Neutrophil (primary cell): Measurements from ENCODE around the gene STAT3.
A peak's percentile ranks its signal among the peaks of the same experiment; 100 is the strongest.
"Not testable (repeated sequence)": the region's sequence is repeated elsewhere in the genome, so short reads cannot be mapped to it uniquely, and the experiment has no call there.

Source experiments
- H3K27ac ChIP-seq: fragments of 200-600 bp; sonication (generic); 2 replicates; pipeline ENCODE4 v1.5.1; 2016; ENCODE audit warnings: mild to moderate bottlenecking, moderate library complexity
- H3K27me3 ChIP-seq: fragments of 200-600 bp; sonication (generic); 2 replicates; pipeline ENCODE4 v1.6.0; 2016; ENCODE audit warnings: mild to moderate bottlenecking
- H3K36me3 ChIP-seq: fragments of 200-600 bp; sonication (generic); 2 replicates; pipeline ENCODE4 v1.5.1; 2017
- H3K4me1 ChIP-seq, 2 experiments: fragments of 200-600 bp in 1 of 2; sonication (generic) in 1 of 2; 1 replicate in 1 of 2; 2 replicates in 1 of 2; pipeline versions ENCODE4 v1.5.1 to v1.6.1; 2013 to 2016; ENCODE audit warnings: low read depth in 1 of 2, low read length in 1 of 2, mild to moderate bottlenecking in 1 of 2, moderate library complexity in 1 of 2; ENCODE audit not compliant: control insufficient read depth in 1 of 2, insufficient read depth in 1 of 2
- H3K4me3 ChIP-seq, 2 experiments: fragments of 200-600 bp in 1 of 2; sonication (generic) in 1 of 2; 1 replicate in 1 of 2; 2 replicates in 1 of 2; pipeline ENCODE4 v1.5.1; 2013 to 2016; ENCODE audit warnings: low read depth in 1 of 2, low read length in 1 of 2, mild to moderate bottlenecking in 1 of 2, moderate library complexity in 1 of 2
- H3K9me3 ChIP-seq: fragments of 200-600 bp; sonication (generic); 2 replicates; pipeline ENCODE4 v1.5.1; 2016
- CTCF ChIP-seq: fragments of 200-600 bp; sonication (generic); IDR thresholded peaks from 2 replicates; pipeline ENCODE4 v1.5.1; 2016; ENCODE audit warnings: antibody characterized with exemption

STAT3 gene

GRCh38 chr17:42363767-42364585, 24.3 kb downstream of the STAT3 start:
- Histone ChIP-seq H3K4me3 (no peak overlapping the region), H3K36me3 (no peaks in the 10 kb centered on the region), H3K27me3 (no peaks in the 10 kb centered on the region), H3K9me3 (no peaks in the 10 kb centered on the region), H3K27ac (peak overlapping the region; percentile 88), H3K4me1 (peaks cover 64 to 66% of the 10 kb centered on the region in 2 experiments)
- TF ChIP-seq CTCF, result no peak

- no peak for TF ChIP-seq CTCF
- H3K9me3 ChIP-seq, result no peaks in the 10 kb centered on the region
- no peaks in the 10 kb centered on the region for H3K36me3 ChIP-seq
- H3K4me3 ChIP-seq, result no peak overlapping the region
- H3K27me3 ChIP-seq, result no peaks in the 10 kb centered on the region
- H3K4me1 ChIP-seq, result peaks cover 58 to 67% of the 10 kb centered on the region in 2 experiments
- peak overlapping the region; percentile 88 for H3K27ac ChIP-seq
Measured at GRCh38 chr17:42363231-42363630, 25.0 kb downstream of the STAT3 start.

GRCh38 chr17:42362245-42362961, 25.8 kb downstream of the STAT3 start:
- H3K27ac ChIP-seq, result peak overlapping the region; percentile 88
- peaks cover 50 to 62% of the 10 kb centered on the region in 2 experiments for H3K4me1 ChIP-seq
- no peak overlapping the region for H3K4me3 ChIP-seq
- no peaks in the 10 kb centered on the region for H3K27me3 ChIP-seq
- H3K36me3 ChIP-seq, result no peaks in the 10 kb centered on the region
- H3K9me3 ChIP-seq, result no peaks in the 10 kb centered on the region
- no peak for TF ChIP-seq CTCF

- peaks cover 1% of the 10 kb centered on the region for H3K36me3 ChIP-seq
- H3K9me3 ChIP-seq, result no peaks in the 10 kb centered on the region
- no peak for TF ChIP-seq CTCF
- peak overlapping the region; percentile 88 for H3K27ac ChIP-seq
- no peaks in the 10 kb centered on the region for H3K27me3 ChIP-seq
- H3K4me3 ChIP-seq, result no peak overlapping the region
- H3K4me1 ChIP-seq, result peaks cover 43 to 59% of the 10 kb centered on the region in 2 experiments
Measured at GRCh38 chr17:42361781-42362186, 26.5 kb downstream of the STAT3 start.

- H3K4me1 ChIP-seq, result peaks cover 31 to 46% of the 10 kb centered on the region in 2 experiments
- not testable (repeated sequence) for H3K27me3 ChIP-seq, H3K4me3 ChIP-seq, H3K36me3 ChIP-seq, H3K9me3 ChIP-seq
- H3K27ac ChIP-seq, result peak overlapping the region; percentile 28
Measured at GRCh38 chr17:42360388-42360787, 27.9 kb downstream of the STAT3 start.

- H3K27me3 ChIP-seq, result no peaks in the 10 kb centered on the region
- H3K27ac ChIP-seq, result no peak overlapping the region
- no peaks in the 10 kb centered on the region for H3K9me3 ChIP-seq
- H3K36me3 ChIP-seq, result peaks cover 5% of the 10 kb centered on the region
- no peak overlapping the region for H3K4me3 ChIP-seq
- peaks cover 23 to 35% of the 10 kb centered on the region in 2 experiments for H3K4me1 ChIP-seq
- no peak for TF ChIP-seq CTCF
Measured at GRCh38 chr17:42359133-42359532, 29.1 kb downstream of the STAT3 start.
